Chondrocyte (in vitro differentiated cells): ENCODE data around the gene ZNF584. TPM values are rescaled to one million over a fixed set of nuclear protein-coding genes. Genes with fewer than 3 reads are reported as not detected.

Source experiments
- DNase-seq: peaks from one replicate; pipeline ENCODE4 v3.0.0; 2021; ENCODE audit warnings: mixed read lengths, low spot score
- H3K27ac Mint-ChIP-seq: one replicate; pipeline ENCODE4 v1.8.0; 2021; ENCODE audit warnings: mild to moderate bottlenecking, moderate library complexity, mixed read lengths; ENCODE audit not compliant: unreplicated experiment
- H3K27me3 Mint-ChIP-seq: 2 replicates; pipeline ENCODE4 v1.8.0; 2021; ENCODE audit warnings: low read depth, mixed read lengths
- H3K36me3 Mint-ChIP-seq: 2 replicates; pipeline ENCODE4 v1.8.0; 2021; ENCODE audit warnings: low read depth, mixed read lengths
- H3K4me1 Mint-ChIP-seq: 2 replicates; pipeline ENCODE4 v1.8.0; 2021; ENCODE audit warnings: low read depth, mild to moderate bottlenecking, mixed read lengths
- H3K4me3 Mint-ChIP-seq: one replicate; pipeline ENCODE4 v1.8.0; 2021; ENCODE audit warnings: mild to moderate bottlenecking, moderate library complexity, mixed read lengths; ENCODE audit not compliant: unreplicated experiment
- H3K9me3 Mint-ChIP-seq: 2 replicates; pipeline ENCODE4 v1.8.0; 2021; ENCODE audit warnings: low read depth, mixed read lengths
- CTCF ChIP-seq: fragments of 200-600 bp; sonication (generic); IDR thresholded peaks from 2 replicates; pipeline ENCODE4 v1.5.0; 2021; ENCODE audit warnings: antibody characterized with exemption, mild to moderate bottlenecking, moderate library complexity
- total RNA-seq: library from RNA; stranded (reverse); gene quantifications from 3 replicates; pipeline ENCODE4 v1.2.1, GENCODE V29; 2021

Gene ZNF584
- total RNA-seq, 1 donor from 2014 or later: 10.2 TPM

DNA sequence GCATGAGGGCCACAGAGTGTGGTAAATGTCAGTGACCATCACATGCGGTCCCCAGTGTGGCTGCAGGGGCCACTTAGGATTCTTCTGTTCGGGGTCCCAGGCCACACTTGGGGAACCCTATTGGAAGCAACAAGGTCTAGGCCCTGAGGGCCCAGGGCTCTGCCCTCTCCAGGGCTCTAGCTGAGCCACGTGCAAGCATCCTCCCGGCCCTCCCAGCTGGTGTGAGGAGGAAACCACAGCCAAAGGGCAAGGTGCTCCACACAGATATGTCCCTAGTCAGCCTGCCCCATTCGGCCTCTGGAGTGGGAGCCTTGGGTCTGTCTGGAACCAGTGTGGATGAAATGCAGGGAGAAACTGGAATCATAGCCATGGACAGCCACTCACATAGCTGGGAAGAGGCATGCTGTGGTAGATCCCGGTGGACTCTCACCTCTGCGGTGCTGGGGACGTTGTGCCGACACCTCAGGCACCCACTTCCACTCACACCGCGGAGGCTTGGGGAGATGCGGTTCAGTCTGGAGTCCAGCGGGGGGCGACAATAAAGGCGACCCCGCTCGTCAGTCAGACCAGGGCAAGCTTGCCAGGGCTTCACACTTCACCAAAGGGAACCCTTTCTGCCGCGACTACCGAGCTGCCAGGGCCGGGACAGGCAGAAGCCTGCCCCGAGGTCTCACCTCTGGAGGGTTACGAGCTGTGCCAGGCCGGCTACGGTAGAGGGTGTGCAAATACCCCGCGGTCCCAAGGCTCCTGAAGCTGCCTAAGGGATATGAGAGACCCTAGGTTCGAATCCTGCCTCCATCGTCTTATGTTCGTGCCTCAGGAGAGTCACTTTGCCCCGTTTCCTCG lies 41.6 kb upstream of the ZNF584 start:
- H3K9me3 Mint-ChIP-seq: no peaks in the 10 kb centered on the region
- H3K27me3 Mint-ChIP-seq: no peaks in the 10 kb centered on the region
- peaks cover 5% of the 10 kb centered on the region for H3K4me1 Mint-ChIP-seq
- no peak for DNase-seq
- no peak overlapping the region for H3K27ac Mint-ChIP-seq
- peaks cover 3% of the 10 kb centered on the region for H3K36me3 Mint-ChIP-seq
- TF ChIP-seq CTCF: no peak
- H3K4me3 Mint-ChIP-seq: no peak overlapping the region

GRCh38 chr19:58367698-58368454 lies 40.6 kb upstream of the ZNF584 start:
- H3K27ac Mint-ChIP-seq: no peak overlapping the region
- no peak for TF ChIP-seq CTCF
- no peaks in the 10 kb centered on the region for H3K9me3 Mint-ChIP-seq
- peaks cover 3% of the 10 kb centered on the region for H3K36me3 Mint-ChIP-seq
- H3K4me3 Mint-ChIP-seq: no peak overlapping the region
- H3K4me1 Mint-ChIP-seq: no peaks in the 10 kb centered on the region
- no peak for DNase-seq
- no peaks in the 10 kb centered on the region for H3K27me3 Mint-ChIP-seq

DNA sequence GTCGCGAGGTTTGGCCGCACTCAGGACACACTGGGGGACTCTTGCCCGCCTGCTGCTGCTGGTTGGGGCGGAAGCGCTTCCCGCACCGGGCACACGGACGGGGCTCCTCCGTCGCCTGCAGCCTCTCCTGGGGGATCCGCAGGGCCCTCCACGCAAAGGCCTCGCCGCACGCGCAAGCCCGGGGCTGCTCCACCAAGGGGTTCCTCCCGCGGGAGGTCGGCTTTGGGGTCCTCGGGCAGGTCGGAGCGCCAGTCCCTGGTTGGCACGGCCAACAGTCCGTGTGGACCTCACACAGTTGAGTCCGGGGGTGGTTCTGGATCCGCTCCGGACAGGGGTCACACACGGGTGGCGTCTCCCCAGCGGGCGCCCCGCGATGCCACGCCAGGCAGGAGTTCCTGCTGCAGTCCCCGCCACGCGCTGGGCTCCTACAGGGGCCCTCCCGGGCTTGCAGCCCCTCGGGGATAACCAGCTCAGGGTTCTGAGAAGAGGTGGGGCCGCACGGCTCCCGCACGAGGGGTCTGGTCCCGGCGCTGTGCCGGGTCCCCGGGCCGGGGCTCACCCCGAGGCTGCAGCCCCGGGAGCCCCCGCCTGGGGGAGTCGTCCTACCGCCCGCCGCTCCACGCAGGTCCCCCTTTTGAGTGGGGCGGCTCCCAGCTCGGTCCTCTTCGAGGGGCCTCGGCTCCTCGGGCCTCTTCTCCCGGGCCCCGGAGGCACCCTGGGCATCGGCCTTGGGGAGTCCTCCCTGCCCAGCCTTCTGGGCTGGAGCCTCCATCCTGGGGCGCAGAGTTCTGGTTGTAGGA lies 39.7 kb upstream of the ZNF584 start:
- no peak overlapping the region for H3K4me3 Mint-ChIP-seq
- no peak for DNase-seq
- H3K9me3 Mint-ChIP-seq: no peaks in the 10 kb centered on the region
- H3K27me3 Mint-ChIP-seq: no peaks in the 10 kb centered on the region
- TF ChIP-seq CTCF: no peak
- no peak overlapping the region for H3K27ac Mint-ChIP-seq
- H3K4me1 Mint-ChIP-seq: no peaks in the 10 kb centered on the region
- peaks cover 3% of the 10 kb centered on the region for H3K36me3 Mint-ChIP-seq

- Mint-ChIP-seq H3K9me3 (no peaks in the 10 kb centered on the region), H3K4me3 (no peak overlapping the region), H3K27me3 (no peaks in the 10 kb centered on the region), H3K27ac (no peak overlapping the region), H3K36me3 (no peaks in the 10 kb centered on the region), H3K4me1 (no peaks in the 10 kb centered on the region)
- TF ChIP-seq CTCF: peak; percentile 50
- DNase-seq: no peak
Observed at GRCh38 chr19:58372311-58373133, 35.9 kb upstream of the ZNF584 start.
